ENCODE data around the gene SLX4IP.

The SLX4IP gene

GRCh38 chr20:10524034-10524476 is 89.0 kb downstream of the SLX4IP start:
- peak; percentile 17 for DNase-seq

- no peak for DNase-seq
Observed at GRCh38 chr20:10524643-10525042, 89.5 kb downstream of the SLX4IP start.

- DNase-seq: no peak
Observed at GRCh38 chr20:10527781-10528180, 92.7 kb downstream of the SLX4IP start.

- no peak for DNase-seq
Observed at GRCh38 chr20:10530883-10531282, 95.8 kb downstream of the SLX4IP start.

GRCh38 chr20:10531848-10532247 is 96.7 kb downstream of the SLX4IP start:
- DNase-seq: peak; percentile 77

- no peak for DNase-seq
Observed at GRCh38 chr20:10532361-10532760, 97.3 kb downstream of the SLX4IP start.

- DNase-seq: peak; percentile 36
Observed at GRCh38 chr20:10536531-10536930, 101.4 kb downstream of the SLX4IP start.

GRCh38 chr20:10537850-10538480 is 102.9 kb downstream of the SLX4IP start:
- DNase-seq: peak; percentile 78

GRCh38 chr20:10538768-10539167 is 103.7 kb downstream of the SLX4IP start:
- DNase-seq: no peak

GRCh38 chr20:10539818-10540553 is 104.9 kb downstream of the SLX4IP start:
- DNase-seq: no peak

- peak; percentile 75 for DNase-seq
Observed at GRCh38 chr20:10540636-10541493, 105.8 kb downstream of the SLX4IP start.

- DNase-seq: no peak
Observed at GRCh38 chr20:10541668-10542411, 106.7 kb downstream of the SLX4IP start.

- no peak for DNase-seq
Observed at GRCh38 chr20:10542442-10542841, 107.3 kb downstream of the SLX4IP start.

- DNase-seq: no peak
Observed at GRCh38 chr20:10543480-10543879, 108.4 kb downstream of the SLX4IP start.

- no peak for DNase-seq
Observed at GRCh38 chr20:10547276-10548114, 112.4 kb downstream of the SLX4IP start.

- no peak for DNase-seq
Observed at GRCh38 chr20:10549511-10549910, 114.4 kb downstream of the SLX4IP start.

- DNase-seq: no peak
Observed at GRCh38 chr20:10550204-10551118, 115.4 kb downstream of the SLX4IP start.

- no peak for DNase-seq
Observed at GRCh38 chr20:10551732-10552724, 116.9 kb downstream of the SLX4IP start.

- peak; percentile 75 for DNase-seq
Observed at GRCh38 chr20:10553326-10553984, 118.3 kb downstream of the SLX4IP start.

Data from fibroblast of upper back skin (primary cell).